Muscle of arm (tissue), 12 donors: ENCODE results near the gene P2RY8. TPM values are rescaled to one million over a fixed set of nuclear protein-coding genes. Genes with fewer than 3 reads are reported as not detected.
"Not testable (repeated sequence)": the region's sequence is repeated elsewhere in the genome, so short reads cannot be mapped to it uniquely, and the experiment has no call there.

Experiments
- DNase-seq: peaks from one replicate; pipeline ENCODE4 v3.0.0-alpha.2; 2013
- polyA plus RNA-seq, 12 donors: library from polyadenylated mRNA; unstranded; fragments of 120-200 nt; gene quantifications; one replicate each; pipeline ENCODE4 v1.2.1, GENCODE V29; 2013; ENCODE audit not compliant: insufficient read length in 12 of 12

The P2RY8 gene
- polyA plus RNA-seq, 12 donors: 0.31 to 2.5 (median 0.92) TPM; not detected in 2

DNA sequence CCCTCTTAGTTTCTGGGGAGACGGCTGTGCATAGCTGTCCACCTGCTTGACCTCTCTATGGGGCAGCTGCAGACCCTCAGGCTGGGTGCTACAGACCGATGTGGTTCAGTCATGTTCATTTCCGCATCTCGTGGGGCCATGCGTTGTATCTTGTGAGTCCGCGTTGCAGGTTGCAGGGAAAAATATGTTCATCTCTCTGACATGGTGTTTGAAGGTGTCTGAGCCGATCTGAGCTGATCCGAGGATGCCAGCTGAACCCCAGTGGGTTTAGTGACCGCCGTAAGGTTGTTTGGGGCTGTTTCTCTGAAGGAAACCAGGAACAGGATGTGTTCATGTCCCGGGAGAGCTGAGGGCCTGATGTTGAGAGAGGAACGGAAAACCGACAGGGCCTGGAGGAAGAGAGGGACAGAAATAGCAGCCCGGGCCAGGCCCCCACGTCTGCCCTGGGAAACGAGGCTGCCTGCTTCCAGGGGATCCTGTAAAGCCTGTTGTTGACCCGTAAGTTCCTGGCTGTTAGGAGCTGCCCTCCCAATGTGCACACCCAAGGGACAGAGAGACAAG, 9.8 kb upstream of the P2RY8 start:
- no peak for DNase-seq

DNA sequence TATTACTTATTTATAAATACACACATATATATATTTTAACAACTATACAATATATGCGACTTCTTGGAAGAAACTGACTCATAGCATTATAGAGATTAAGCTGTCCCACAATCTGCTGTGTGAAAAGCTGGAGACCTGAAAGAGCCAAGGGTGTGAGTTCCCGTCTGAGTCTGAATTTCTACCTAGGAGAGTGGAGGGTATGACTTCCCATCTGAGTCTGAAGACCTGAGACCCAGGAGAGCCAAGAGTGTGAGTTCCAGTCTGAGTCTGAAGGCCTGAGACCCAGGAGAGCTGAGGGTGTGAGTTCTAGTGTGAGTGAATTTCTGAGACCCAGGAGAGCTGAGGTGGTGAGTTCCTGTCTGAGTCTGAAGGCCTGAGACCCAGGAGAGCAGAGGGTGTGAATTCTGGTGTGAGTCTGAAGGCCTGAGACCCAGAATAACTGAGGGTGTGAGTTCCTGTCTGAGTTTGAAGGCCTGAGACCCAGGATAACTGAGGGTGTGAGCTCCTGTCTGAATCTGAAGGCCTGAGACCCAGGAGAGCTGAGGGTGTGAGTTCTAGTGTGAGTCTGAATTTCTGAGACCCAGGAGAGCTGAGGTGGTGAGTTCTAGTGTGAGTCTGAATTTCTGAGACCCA, 8.9 kb upstream of the P2RY8 start:
- DNase-seq: no peak

DNA sequence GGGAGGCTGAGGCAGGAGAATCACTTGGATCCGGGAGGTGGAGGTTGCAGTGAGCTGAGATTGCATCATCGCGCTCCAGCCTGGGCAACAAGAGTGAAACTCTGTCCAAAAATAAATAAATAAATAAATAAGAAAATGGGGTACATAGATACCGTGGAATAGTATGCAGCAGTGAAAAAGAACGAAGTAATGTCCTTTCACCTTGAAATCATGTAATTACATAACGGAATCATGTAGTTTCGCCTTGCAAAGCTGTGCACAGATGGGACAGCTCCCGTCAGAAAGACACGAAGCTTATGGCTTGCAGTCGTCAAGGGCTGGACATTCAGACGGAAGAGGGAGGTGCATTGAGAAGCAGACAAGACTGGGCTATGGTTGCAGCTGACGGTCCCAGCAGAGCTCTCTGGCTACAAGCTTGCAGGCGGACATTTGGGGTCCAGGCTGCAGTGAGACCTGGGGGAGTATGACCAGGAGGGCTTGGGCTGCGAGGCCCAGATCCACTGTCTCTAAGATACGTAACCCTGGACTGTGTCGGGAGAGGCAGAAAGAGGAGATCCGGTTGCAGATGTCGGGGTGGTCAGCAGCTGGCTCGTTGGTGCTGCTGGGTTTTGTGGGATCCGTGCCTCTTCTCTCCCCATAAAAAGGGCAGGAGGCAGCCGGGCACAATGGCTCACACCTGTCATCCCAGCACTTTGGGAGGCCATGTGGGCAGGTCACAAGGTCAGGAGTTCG, 6.2 kb upstream of the P2RY8 start:
- DNase-seq: no peak

DNA sequence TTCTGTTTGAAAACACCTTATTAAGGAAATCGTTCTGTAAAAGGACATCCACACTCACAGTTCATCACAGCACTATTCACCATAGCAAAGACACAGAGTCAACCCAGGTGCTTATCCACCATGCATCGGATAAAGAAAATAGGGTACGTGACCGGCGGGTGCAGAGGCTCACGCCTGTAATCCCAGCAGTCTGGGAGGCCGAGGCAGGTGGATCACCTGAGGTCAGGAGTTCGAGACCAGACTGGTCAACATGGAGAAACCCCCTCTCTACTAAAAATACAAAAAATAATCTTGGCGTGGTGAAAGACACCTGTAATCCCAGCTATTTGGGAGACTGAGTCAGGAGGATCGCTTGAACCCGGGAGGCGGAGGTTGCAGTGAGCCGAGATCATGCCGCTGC, 2.2 kb upstream of the P2RY8 start:
- DNase-seq: not testable (repeated sequence)

DNA sequence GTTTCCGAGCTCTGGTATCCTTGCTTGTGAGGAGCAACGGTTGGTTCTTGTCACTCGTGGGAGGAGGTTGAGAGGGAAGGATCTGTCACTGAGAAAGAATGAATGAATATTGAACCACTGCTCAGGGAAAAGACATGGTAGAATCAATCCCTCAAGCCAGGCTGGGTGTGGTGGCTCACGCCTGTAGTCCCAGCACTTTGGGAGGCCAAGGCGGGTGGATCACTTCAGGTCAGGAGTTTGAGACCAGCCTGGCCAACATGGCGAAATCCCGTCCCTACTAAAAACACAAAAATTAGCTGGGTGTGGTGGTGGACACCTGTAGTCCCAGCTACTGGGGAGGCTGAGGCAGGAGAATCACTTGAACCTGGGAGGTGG, 718 bp upstream of the P2RY8 start:
- not testable (repeated sequence) for DNase-seq

DNA sequence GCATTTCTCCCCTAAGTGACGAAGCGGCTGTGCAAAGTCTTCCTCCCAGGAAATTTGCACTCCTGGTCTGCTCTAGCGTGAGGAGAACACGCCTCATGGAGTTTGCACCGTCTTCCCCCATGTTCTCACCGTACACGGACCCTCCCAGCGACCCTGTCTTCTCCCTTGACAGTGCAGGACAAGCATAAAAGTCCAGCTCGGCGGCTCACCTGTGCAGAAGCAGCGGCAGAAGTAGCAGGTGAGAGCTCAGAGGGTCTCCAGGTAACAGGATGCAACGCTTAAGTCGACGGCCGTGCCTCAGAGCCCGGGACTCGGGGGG, 314 bp downstream of the P2RY8 start:
- no peak for DNase-seq

DNA sequence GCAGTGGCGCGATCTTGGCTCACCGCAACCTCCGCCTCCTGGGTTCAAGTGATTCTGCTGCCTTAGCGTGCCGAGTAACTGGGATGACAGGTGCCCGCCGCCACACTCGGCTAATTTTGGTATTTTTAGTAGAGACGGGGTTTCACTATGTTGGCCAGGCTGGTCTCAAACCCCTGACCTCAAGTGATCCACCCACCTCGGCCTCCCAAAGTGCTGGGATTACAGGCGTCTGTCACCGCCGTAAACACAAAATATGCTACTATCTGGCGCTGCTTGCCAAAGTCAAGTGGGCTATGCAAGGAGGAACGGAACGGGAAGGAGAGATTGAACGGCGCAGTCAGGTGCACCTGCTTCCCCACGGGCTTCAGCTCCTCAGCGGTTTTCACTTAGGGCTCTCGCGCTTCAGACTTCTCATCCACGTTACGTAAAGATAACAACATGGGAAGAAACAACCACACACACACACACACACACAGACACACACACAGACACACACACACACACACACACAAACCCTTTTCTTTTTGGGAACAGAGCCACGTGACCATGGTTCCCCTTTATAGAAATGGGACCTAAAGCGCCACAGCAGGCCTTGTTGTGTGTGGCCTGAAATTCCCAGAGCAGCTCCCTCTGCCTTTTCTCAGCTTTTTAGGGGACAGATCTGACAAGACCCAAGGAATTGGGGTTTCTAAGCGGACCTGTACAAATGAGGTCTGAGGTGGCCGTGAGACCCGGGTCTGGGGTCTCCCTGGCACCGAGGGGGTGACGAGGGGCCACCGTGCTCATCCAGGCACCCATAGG, 1.5 kb downstream of the P2RY8 start:
- DNase-seq: no peak

DNA sequence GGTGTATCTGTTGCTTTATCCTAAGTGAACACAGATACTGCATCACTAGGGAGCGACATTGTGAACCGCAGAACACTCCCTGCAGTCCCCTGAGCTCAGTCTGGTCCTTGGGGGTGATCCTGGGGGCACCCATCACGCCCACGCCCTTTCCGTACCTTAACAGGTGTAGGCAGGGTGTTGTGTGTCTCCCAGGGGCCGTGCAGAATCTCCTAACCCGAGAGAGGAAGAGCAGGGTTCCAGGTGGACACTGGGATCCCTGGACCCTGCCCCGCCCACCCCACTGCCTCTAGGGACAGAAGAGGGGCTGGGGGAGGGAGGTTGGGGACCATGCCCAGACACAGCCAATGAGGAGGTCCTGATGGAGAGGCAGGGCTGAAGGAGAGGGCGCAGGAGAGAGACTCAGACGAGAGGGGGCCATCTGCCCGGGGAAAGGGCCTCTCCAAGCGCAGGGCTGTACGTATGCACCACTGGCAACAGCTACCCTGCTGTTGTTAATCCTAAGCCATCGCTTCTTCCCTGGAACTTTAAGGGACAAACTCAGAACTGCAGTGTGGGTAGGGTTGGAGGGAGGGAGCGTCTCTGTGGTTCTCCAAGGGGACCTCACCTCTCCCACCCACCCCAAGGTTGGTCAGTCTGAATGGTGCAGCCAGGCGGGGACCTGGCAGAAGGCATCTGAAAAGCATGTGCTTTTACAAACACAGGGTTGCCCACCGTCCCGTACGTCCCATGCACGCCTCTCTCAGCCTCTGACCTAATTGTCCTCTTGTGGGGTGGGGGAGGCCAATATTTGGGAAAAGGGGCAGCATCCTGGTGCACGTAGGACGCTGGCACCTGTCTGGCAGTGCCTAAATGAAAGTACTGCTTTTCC, 2.5 kb downstream of the P2RY8 start:
- DNase-seq: no peak

DNA sequence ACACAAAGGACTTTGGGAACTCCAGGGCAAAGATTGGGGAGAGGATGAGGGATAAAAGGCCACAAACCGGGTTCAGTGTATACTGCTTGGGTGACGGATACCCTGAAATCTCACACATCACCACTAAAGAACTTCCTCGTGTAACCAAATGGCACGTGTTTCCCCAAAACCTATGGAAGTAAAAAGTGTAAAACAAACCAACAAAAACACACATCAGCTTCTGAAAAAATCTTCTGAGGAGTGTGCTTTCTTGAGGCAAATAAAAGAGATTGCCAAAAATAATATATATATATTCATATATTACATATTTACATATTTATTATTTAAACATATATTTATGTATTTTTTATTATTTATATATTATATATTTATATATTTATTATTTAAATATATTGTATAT, 3.9 kb downstream of the P2RY8 start:
- DNase-seq: no peak

DNA sequence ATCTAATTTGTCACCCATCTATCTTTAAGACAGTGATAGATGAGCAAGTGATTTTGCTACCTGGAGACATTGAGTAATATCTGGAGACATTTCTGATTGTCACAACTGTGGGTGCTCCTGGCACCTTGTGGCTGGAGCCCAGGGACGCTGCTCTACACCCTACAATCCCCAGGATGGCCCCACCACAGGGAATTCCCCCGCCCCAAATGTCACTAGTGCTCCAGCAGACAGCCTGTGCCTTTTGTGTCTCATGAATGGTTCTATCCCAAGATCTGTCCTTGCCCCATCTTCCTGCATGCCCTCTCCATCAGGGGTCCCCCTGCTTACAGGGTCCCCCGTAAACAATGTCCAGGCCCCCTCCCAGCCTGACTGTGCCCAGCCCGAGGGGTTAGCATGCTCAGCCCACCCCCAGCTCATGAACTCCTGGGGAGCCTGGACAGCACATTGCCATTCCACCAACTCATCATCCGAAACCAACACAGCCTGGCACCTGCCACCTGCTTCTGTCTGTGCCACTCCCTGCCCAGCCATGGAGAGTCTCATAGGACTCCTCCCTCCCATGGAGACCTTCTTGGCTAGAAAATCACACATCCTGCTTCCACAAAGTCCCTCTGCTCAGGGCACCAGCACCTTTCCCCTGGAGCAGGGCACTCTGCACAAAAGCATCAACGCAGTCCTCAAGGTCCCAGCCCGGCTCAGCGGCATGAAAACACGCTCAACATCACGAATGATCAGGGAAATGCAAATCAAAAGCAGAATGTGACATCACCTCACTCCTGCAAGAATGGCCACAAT, 5.7 kb downstream of the P2RY8 start:
- no peak for DNase-seq

DNA sequence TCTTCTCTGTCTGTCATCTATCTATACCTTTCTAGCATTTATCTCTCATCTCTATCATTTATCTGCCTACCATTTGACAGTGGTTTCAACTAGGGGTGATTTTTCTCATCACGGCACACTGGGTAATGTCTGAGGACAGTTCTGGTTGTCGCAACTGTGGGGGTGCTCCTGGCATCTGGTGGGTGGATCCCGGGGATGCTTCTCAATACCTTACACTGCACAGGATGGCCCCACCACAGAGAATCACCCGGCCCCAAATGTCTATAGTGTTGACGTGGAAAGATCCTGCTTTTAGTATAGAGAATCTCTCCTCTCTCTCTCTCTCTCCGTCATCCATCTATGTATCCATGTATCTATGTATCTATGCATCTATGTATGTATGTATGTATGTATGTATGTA, 7.2 kb downstream of the P2RY8 start:
- no peak for DNase-seq

DNA sequence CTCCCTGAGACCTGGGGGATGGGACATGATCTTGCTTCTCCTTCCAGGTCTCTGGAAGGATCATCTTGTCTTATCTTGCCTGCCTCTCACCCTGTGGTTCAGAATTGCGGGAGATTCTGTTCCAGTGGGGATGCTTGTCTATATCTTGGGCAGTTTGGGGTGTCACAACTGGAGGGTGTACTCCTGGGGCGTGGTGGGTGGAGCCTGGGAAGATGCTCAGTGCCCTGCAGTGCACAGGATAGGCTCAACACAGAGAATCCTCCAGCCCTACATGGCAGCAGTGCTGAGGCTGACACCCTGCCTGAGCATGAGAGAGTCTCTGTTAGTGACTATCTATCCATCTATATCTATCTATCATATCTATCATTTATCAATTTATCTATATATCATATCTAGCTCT, 7.7 kb downstream of the P2RY8 start:
- no peak for DNase-seq

DNA sequence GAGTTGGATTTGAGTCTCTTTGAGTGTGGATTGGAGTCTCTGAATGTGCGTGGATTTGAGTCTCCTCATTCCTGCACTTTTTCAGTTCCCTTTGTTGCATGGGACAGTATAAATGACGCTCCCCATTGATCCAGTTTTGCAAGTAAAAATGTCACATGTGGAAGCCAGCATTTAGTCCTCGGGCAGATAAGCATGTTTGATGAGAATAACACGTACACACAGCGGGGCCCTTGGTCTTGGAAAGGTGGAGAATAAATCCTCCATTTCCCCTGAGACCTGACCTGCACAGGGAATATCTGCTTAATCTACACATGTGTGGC, 8.1 kb downstream of the P2RY8 start:
- DNase-seq: no peak

DNA sequence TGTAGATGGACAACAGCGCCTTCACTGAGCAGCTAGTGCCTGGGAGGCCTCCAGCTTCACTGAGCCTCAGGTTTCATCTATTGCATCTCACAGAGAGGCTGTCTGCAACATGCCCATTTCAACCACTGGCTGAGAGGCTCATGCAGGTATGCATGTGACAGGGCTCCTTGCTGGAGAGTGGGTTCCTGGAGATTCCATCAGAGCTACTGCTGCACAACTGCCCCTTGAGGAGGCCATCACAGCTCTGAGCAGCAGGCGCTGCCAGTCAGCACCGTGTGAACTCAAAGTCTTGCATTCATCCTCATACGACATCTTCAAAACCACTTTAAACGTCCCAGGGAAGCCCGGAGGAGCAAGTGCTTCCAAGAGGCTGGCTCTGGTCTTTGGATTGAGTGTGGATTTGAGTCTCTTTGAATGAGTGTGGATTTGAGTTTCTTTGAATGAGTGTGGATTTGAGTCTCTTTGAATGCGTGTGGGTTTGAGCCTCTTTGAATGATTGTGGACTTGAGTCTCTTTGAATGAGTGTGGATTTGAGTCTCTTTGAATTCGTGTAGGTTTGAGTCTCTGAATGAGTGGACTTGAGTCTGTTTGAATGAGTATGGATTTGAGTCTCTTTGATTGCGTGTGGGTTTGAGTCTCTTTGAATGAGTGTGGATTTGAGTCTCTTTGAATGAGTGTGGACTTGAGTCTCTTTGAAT, 8.7 kb downstream of the P2RY8 start:
- no peak for DNase-seq

DNA sequence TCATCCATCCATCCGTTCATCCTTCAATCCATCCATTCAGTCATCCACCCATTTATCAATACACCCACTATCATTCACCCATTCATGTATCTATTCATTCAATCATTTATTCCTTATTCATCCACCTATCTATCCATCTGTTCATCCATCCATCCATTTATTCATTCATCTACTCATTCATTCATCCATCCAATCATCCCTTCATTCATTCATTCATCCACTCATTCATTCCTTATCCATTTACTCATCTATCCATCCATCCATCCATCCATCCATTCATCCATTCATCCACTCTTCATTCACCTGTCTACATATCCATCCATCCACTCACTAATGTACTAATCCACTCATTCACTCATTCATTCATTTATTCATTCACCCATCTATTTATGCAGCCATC, 9.5 kb downstream of the P2RY8 start:
- DNase-seq: no peak

DNA sequence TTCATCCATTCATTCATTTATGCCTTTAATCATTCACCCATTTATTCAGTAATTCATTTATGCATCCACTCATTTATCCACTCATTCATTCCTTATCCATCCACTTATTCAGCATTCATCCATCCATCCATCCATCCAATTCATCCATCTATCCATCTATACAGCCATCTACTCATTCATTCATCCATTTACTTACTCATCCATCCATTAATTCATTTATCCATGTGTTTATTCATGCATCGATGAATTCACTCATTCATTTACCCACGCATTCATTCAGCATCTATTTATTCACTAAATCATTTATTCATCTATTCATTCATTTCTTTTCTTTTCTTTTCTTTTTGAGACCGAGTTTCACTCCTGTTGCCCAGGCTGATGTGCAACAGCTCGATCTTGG, 10.4 kb downstream of the P2RY8 start:
- no peak for DNase-seq

DNA sequence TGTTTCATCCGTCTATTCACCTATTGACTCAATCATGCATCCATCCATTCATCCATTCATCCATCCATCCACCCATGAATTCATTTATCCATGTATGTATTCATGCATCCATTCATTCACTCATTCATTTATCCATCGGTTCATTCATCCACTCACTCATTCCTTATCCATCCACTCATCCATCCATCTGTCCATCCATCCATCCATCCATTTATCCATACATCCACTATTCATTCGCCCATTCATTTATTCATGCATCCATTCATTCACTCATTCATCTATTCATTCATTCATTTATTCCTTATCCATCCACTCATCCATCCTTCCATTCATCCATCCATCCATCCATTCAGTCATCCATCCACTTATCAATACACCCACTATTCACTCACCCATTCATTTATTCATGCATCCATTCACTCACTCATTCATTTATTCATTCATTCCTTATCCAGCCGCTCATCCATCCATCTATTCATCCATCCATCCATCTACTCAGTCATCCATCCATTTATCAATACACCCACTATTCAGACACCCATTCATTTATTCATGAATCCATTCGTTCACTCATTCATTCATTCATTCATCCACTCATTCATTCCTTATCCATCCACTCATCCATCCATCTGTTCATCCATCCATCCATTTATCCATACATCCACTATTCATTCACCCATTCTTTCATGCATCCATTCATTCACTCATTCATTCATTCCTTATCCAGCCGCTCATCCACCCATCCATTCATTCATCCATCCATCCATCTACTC, 11.2 kb downstream of the P2RY8 start:
- no peak for DNase-seq

DNA sequence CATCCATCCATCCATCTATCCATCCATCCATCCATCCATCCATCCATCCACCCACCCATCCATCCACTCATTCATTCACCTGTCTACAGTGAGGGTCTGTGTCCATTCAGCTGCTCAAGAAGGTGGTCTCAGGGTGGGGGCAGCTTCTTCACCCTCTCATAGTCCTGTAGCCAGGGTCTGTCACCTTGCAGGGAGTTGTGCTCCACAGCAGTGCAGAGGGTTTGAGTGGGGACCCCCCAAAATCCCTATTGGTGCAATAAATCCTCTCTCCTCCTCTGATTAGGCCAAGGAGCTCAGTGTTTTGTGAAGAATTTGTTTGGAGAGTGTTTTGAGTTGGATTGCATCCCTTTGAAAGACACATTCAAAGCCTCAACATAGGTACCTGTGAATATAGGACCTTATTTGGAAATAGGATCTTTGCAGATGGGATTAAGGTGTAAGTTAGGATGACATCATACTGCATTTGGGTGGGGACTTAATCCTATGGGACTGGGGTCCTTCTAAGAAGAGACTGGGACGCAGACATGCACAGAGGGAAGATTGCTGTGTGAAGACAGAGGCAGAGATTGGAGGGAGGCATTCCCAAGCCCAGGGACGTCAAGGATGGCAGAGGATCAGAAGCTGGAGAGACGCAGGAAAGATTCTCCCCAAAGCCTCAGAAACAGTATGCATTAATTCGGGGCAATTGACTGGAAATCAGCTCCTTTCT, 12.0 kb downstream of the P2RY8 start:
- no peak for DNase-seq

DNA sequence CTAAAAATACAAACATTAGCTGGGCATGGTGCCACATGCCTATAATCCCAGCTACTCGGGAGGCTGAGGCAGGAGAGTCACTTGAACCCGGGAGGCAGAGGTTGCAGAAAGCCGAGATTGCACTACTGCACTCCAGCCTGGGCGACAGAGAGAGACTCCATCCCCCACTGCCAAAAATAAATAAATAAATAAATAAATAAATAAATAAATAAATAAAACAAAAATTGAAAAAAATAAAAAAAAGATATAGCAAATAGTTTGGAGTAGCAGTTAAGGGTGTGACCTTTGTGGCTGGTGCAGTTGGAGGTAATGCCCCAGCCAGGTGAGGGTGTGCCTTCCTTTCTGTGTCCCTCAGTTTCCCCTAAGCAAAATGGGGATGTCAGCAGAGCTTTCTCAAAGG, 14.1 kb downstream of the P2RY8 start:
- not testable (repeated sequence) for DNase-seq
